WTC11 (cell line): ENCODE results near the gene CCL23. TPM values are rescaled to one million over a fixed set of nuclear protein-coding genes. Genes with fewer than 3 reads are reported as not detected.
A peak's percentile ranks its signal among the peaks of the same experiment; 100 is the strongest.

Experiments used
- ATAC-seq: fragments of 200-7000 bp; cut with Tn5 transposase; 2 replicates; pipeline ENCODE4 v1.10.0; 2021; ENCODE audit warnings: mild to moderate bottlenecking, moderate library complexity
- CTCF ChIA-PET: fragments of 300-600 bp; sonication (Branson Sonifier 250); formaldehyde crosslinking; loops from one replicate; lab custom pipeline; 2021; ENCODE audit warnings: antibody characterized with exemption; lab: Charles Lee
- POLR2A ChIA-PET: fragments of 350-600 bp; sonication (Branson Sonifier 250); formaldehyde crosslinking; loops from one replicate; lab custom pipeline; 2021; ENCODE audit warnings: antibody characterized with exemption; lab: Charles Lee
- DNase-seq: peaks from one replicate; pipeline ENCODE4 v3.0.0; 2021; ENCODE audit warnings: low spot score
- H3K27ac Mint-ChIP-seq: 2 replicates; pipeline ENCODE4 v1.8.0; 2021; ENCODE audit warnings: mixed read lengths
- H3K27me3 Mint-ChIP-seq: 2 replicates; pipeline ENCODE4 v1.8.0; 2021; ENCODE audit warnings: low read depth, mild to moderate bottlenecking, moderate library complexity, mixed read lengths
- H3K36me3 Mint-ChIP-seq: 2 replicates; pipeline ENCODE4 v1.8.0; 2021; ENCODE audit warnings: mixed read lengths
- H3K4me1 Mint-ChIP-seq: 2 replicates; pipeline ENCODE4 v1.8.0; 2022; ENCODE audit warnings: mixed read lengths
- H3K4me3 Mint-ChIP-seq: 2 replicates; pipeline ENCODE4 v1.8.0; 2021; ENCODE audit warnings: mild to moderate bottlenecking, moderate library complexity, mixed read lengths
- H3K9me3 Mint-ChIP-seq: 2 replicates; pipeline ENCODE4 v1.8.0; 2021; ENCODE audit warnings: mixed read lengths
- AR ChIP-seq: fragments of 250-450 bp; sonication (Bioruptor Pico); IDR thresholded peaks from 2 replicates; pipeline ENCODE4 v1.9.0; 2021; ENCODE audit warnings: mild to moderate bottlenecking
- ATF1 ChIP-seq: sonication (generic); formaldehyde crosslinking; IDR thresholded peaks from 2 replicates; pipeline ENCODE4 v1.8.1; 2023; ENCODE audit warnings: mild to moderate bottlenecking, moderate library complexity, missing genetic modification reagents
- E2F4 ChIP-seq: sonication (generic); formaldehyde crosslinking; IDR thresholded peaks from 2 replicates; pipeline ENCODE4 v1.8.1; 2022; ENCODE audit warnings: low read depth, mild to moderate bottlenecking, moderate library complexity, missing genetic modification reagents, borderline replicate concordance
- ELF4 ChIP-seq: sonication (generic); formaldehyde crosslinking; IDR thresholded peaks from 2 replicates; pipeline ENCODE4 v1.8.1; 2022; ENCODE audit warnings: low read depth, mild to moderate bottlenecking, moderate library complexity, missing genetic modification reagents
- ESRRA ChIP-seq: sonication (generic); formaldehyde crosslinking; IDR thresholded peaks from 2 replicates; pipeline ENCODE4 v1.8.1; 2022; ENCODE audit warnings: mild to moderate bottlenecking, missing genetic modification reagents, borderline replicate concordance
- KAT7 ChIP-seq: sonication (generic); formaldehyde crosslinking; IDR thresholded peaks from 2 replicates; pipeline ENCODE4 v1.8.1; 2023; ENCODE audit warnings: missing genetic modification reagents, mild to moderate bottlenecking, borderline replicate concordance
- RORB ChIP-seq: fragments of 250-450 bp; sonication (Bioruptor Pico); IDR thresholded peaks from 2 replicates; pipeline ENCODE4 v1.9.0; 2021; ENCODE audit warnings: mild to moderate bottlenecking
- SMAD4 ChIP-seq: sonication (generic); formaldehyde crosslinking; IDR thresholded peaks from 2 replicates; pipeline ENCODE4 v1.8.0; 2022; ENCODE audit warnings: mild to moderate bottlenecking, missing genetic modification reagents
- SP1 ChIP-seq: sonication (generic); formaldehyde crosslinking; conservative IDR thresholded peaks from 2 replicates; pipeline ENCODE4 v1.8.1; 2022; ENCODE audit warnings: missing genetic modification reagents
- TEAD4 ChIP-seq: sonication (generic); formaldehyde crosslinking; IDR thresholded peaks from 2 replicates; pipeline ENCODE4 v1.8.0; 2022; ENCODE audit warnings: mild to moderate bottlenecking, missing genetic modification reagents
- ZNF416 ChIP-seq: fragments of 250-450 bp; sonication (Bioruptor Pico); IDR thresholded peaks from 2 replicates; pipeline ENCODE4 v1.9.0; 2021; ENCODE audit warnings: mild to moderate bottlenecking, inconsistent platforms
- ZSCAN18 ChIP-seq: fragments of 250-450 bp; sonication (Bioruptor Pico); IDR thresholded peaks from 2 replicates; pipeline ENCODE4 v2.1.2; 2022; ENCODE audit warnings: mild to moderate bottlenecking, moderate library complexity
- total RNA-seq: library from RNA; stranded (reverse); gene quantifications from 3 replicates; pipeline ENCODE4 v1.2.3, GENCODE V29; 2021
- TF ChIP-seq, protein P1 (sequence below): fragments of 250-450 bp; sonication (Bioruptor Pico); IDR thresholded peaks from 2 replicates; pipeline ENCODE4 v1.9.0; 2021; ENCODE audit warnings: mild to moderate bottlenecking, borderline replicate concordance
- TF ChIP-seq, protein P2 (sequence below): sonication (generic); formaldehyde crosslinking; IDR thresholded peaks from 2 replicates; pipeline ENCODE4 v1.8.1; 2023; ENCODE audit warnings: mild to moderate bottlenecking, missing genetic modification reagents, moderate library complexity

The CCL23 gene
- total RNA-seq, 1 experiment from 2014 or later = not detected

DNA sequence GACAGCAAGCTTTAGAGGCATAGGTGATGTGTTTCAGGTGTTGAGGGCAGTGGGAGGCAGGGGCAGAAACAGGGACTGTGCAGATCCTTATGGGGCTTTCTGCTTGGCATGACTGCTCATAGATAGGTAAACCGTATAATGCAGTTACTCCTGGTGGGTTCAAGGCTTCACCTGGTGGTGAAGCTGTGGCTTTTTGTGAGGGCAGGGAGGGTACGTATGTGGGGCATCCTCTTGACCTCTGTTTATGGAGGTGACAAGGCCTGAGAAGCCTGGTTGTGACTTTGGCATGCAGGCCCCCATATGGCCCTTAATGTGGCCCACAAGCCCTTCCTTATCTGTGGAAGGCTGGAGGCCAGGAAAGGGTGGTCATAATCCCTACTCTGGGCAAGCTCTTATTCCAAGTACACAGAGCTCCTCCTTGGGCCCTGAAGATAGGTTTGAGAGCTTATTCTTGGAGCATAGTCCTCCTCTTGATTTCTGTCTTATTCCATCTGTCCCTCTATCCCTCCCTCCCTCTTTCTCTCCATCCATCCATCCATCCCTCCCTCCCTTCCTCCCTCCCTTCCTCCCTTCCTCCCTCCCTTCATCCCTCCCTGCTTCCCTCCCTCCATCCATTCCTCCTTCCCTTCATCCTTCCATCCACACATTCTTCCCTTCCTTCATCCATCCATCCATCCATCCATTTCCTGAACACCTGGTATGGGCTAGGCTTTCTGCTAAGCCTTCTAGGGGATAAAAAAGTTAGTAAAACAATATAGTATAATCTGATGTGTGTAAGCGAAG lies 35.2 kb downstream of the CCL23 start (continued):
- no peak for TF ChIP-seq E2F4 (CRISPR knock-in tag)
- TF ChIP-seq, all 79 proteins: peak for 0

GRCh38 chr17:35981908-35982330 lies 35.9 kb downstream of the CCL23 start:
- Mint-ChIP-seq H3K27ac (no peak overlapping the region), H3K4me3 (no peak overlapping the region), H3K36me3 (no peaks in the 10 kb centered on the region), H3K4me1 (no peaks in the 10 kb centered on the region), H3K9me3 (no peaks in the 10 kb centered on the region), H3K27me3 (no peaks in the 10 kb centered on the region; the same call in 1 of the 2 replicates)
- ChIA-PET POLR2A (no interaction called here), CTCF (interaction anchor here (0.6 to 8.5 kb wide), 14 partner anchors 12 to 504 kb away, joined by 3 to 159 read pairs (median 4); no protein-coding TSS in a partner anchor)
- peak; percentile 75 for ATAC-seq
- peak; percentile 61 for DNase-seq
- TF ChIP-seq KAT7 (CRISPR knock-in tag) (no peak), SMAD4 (CRISPR knock-in tag) (no peak), ESRRA (CRISPR knock-in tag) (no peak), AR (CRISPR knock-in tag) (no peak), ZSCAN18 (CRISPR knock-in tag) (no peak), SP1 (no peak), TEAD4 (CRISPR knock-in tag) (no peak), ATF1 (no peak)
- TF ChIP-seq, protein P1, sequence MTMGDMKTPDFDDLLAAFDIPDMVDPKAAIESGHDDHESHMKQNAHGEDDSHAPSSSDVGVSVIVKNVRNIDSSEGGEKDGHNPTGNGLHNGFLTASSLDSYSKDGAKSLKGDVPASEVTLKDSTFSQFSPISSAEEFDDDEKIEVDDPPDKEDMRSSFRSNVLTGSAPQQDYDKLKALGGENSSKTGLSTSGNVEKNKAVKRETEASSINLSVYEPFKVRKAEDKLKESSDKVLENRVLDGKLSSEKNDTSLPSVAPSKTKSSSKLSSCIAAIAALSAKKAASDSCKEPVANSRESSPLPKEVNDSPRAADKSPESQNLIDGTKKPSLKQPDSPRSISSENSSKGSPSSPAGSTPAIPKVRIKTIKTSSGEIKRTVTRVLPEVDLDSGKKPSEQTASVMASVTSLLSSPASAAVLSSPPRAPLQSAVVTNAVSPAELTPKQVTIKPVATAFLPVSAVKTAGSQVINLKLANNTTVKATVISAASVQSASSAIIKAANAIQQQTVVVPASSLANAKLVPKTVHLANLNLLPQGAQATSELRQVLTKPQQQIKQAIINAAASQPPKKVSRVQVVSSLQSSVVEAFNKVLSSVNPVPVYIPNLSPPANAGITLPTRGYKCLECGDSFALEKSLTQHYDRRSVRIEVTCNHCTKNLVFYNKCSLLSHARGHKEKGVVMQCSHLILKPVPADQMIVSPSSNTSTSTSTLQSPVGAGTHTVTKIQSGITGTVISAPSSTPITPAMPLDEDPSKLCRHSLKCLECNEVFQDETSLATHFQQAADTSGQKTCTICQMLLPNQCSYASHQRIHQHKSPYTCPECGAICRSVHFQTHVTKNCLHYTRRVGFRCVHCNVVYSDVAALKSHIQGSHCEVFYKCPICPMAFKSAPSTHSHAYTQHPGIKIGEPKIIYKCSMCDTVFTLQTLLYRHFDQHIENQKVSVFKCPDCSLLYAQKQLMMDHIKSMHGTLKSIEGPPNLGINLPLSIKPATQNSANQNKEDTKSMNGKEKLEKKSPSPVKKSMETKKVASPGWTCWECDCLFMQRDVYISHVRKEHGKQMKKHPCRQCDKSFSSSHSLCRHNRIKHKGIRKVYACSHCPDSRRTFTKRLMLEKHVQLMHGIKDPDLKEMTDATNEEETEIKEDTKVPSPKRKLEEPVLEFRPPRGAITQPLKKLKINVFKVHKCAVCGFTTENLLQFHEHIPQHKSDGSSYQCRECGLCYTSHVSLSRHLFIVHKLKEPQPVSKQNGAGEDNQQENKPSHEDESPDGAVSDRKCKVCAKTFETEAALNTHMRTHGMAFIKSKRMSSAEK (CRISPR knock-in tag) = no peak

- Mint-ChIP-seq H3K27ac (no peak within 1 kb of the TSS), H3K36me3 (no peaks in the 10 kb centered on the region), H3K27me3 (no peaks in the 10 kb centered on the region; the same call in 1 of the 2 replicates), H3K4me1 (no peaks in the 10 kb centered on the region), H3K9me3 (no peaks in the 10 kb centered on the region), H3K4me3 (no peak within 1 kb of the TSS)
- POLR2A ChIA-PET = no interaction called here
- TF ChIP-seq SP1 (no peak), RORB (no peak), ZNF416 (CRISPR knock-in tag) (no peak), ELF4 (CRISPR knock-in tag) (no peak)
- TF ChIP-seq, protein P2, sequence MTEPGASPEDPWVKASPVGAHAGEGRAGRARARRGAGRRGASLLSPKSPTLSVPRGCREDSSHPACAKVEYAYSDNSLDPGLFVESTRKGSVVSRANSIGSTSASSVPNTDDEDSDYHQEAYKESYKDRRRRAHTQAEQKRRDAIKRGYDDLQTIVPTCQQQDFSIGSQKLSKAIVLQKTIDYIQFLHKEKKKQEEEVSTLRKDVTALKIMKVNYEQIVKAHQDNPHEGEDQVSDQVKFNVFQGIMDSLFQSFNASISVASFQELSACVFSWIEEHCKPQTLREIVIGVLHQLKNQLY (CRISPR knock-in tag) = no peak
- no peak for DNase-seq
- CTCF ChIA-PET = interaction anchor here (0.6 to 8.5 kb wide), 11 partner anchors 12 to 504 kb away, joined by 3 to 159 read pairs (median 4); no protein-coding TSS in a partner anchor
- no peak for ATAC-seq
Measured at GRCh38 chr17:35981246-35981645, 36.5 kb downstream of the CCL23 start, which contains the start of gene CCL16. Gene CCL16 (minus strand): TSS chr17:35981497. CDS start chr17:35981420, 77 bp downstream.
